HepG2 (cell line): ENCODE measurements around the gene ARHGAP5. TPM values are rescaled to one million over a fixed set of nuclear protein-coding genes. Genes with fewer than 3 reads are reported as not detected.

Experiments used
- ATAC-seq: fragments of 200-7000 bp; cut with Tn5 transposase; 3 replicates; pipeline ENCODE4 v1.9.1; 2020; ENCODE audit warnings: mild to moderate bottlenecking, moderate library complexity
- BruUV-seq: library from RNA; stranded (reverse); fragments of 400-500 nt; replicated peaks from 2 replicates; lab custom pipeline; 2021; lab: Mats Ljungman, UMichigan
- CTCF ChIA-PET: fragments of 300-600 bp; formaldehyde crosslinking; extraction: SDS; loops from one replicate; lab custom pipeline; 2021; ENCODE audit warnings: low total read pairs, inconsistent platforms, low intra/inter-chr PET ratio; lab: Yijun Ruan, JAX
- POLR2A ChIA-PET: fragments of 350-600 bp; sonication (Branson Sonifier 250); formaldehyde crosslinking; loops from one replicate; lab custom pipeline; 2020; ENCODE audit warnings: antibody characterized with exemption, inconsistent platforms; lab: Yijun Ruan, JAX
- DNase-seq: peaks from one replicate; pipeline ENCODE4 v3.0.0-alpha.2; 2015; ENCODE audit warnings: low spot score
- FAIRE-seq: peaks from 3 replicates; lab custom pipeline; 2011; peaks lifted over from hg19 to GRCh38; lab: Jason Lieb, UNC
- H2AFZ ChIP-seq: one replicate; pipeline ENCODE4 v1.6.1; 2011; ENCODE audit warnings: low read length, inconsistent platforms
- H3K27ac ChIP-seq: fragments of 300-600 bp; 3 replicates; pipeline ENCODE4 v1.8.0; 2011; ENCODE audit warnings: mixed run types, mild to moderate bottlenecking, mixed read lengths, low read length, inconsistent platforms; ENCODE audit not compliant: insufficient read depth; ENCODE audit errors: extremely low read length
- H3K27me3 ChIP-seq, 2 experiments: fragments of 200-600 bp in 1 of 2; 2 replicates in 1 of 2; 3 replicates in 1 of 2; pipeline versions ENCODE4 v1.6.0 to v1.8.0; 2011; ENCODE audit warnings: low read length in 2 of 2, mild to moderate bottlenecking in 2 of 2, moderate library complexity in 2 of 2, inconsistent platforms in 1 of 2; ENCODE audit not compliant: insufficient read depth in 2 of 2, control insufficient read depth in 1 of 2
- H3K36me3 ChIP-seq, 2 experiments: fragments of 200-600 bp in 1 of 2; replicated peaks in 1 of 2; 2 replicates in 1 of 2; 3 replicates in 1 of 2; pipeline versions ENCODE4 v1.5.1 to v1.8.0; 2011; ENCODE audit warnings: low read length in 2 of 2, inconsistent platforms in 1 of 2; ENCODE audit not compliant: insufficient read depth in 2 of 2, control insufficient read depth in 1 of 2
- H3K4me1 ChIP-seq: 2 replicates; pipeline ENCODE4 v1.5.1; 2012; ENCODE audit warnings: low read length, inconsistent platforms; ENCODE audit not compliant: insufficient read depth
- H3K4me2 ChIP-seq: 2 replicates; pipeline ENCODE4 v1.6.0; 2011; ENCODE audit warnings: low read depth, low read length, inconsistent platforms
- H3K4me3 ChIP-seq, 3 experiments: fragments of 200-600 bp in 1 of 3; sonication (generic), shearing (Covaris generic) in 1 of 3; replicated peaks in 1 of 3; 2 replicates each; pipeline ENCODE4 v1.5.1; 2011 to 2016; ENCODE audit warnings: low read length in 3 of 3, inconsistent platforms in 2 of 3, low read depth in 2 of 3, mild to moderate bottlenecking in 2 of 3, control low read depth in 1 of 3, mixed read lengths in 1 of 3; ENCODE audit not compliant: insufficient read depth in 1 of 3
- H3K79me2 ChIP-seq: one replicate; pipeline ENCODE4 v1.6.1; 2011; ENCODE audit warnings: low read length, inconsistent platforms; ENCODE audit not compliant: insufficient read depth
- H3K9ac ChIP-seq: 2 replicates; pipeline ENCODE4 v1.6.0; 2011; ENCODE audit warnings: mild to moderate bottlenecking, low read depth, low read length, inconsistent platforms; ENCODE audit not compliant: insufficient read depth
- H3K9me3 ChIP-seq: 2 replicates; pipeline ENCODE4 v1.5.1; 2012; ENCODE audit warnings: mild to moderate bottlenecking, low read length
- H4K20me1 ChIP-seq: 2 replicates; pipeline ENCODE4 v1.6.0; 2011; ENCODE audit warnings: inconsistent platforms, mild to moderate bottlenecking, low read length, moderate library complexity; ENCODE audit not compliant: insufficient read depth
- BATF2 ChIP-seq: sonication (generic); formaldehyde crosslinking; IDR thresholded peaks from 2 replicates; pipeline ENCODE4 v1.8.0; 2022; ENCODE audit warnings: mild to moderate bottlenecking, missing genetic modification reagents, moderate library complexity
- CBX1 ChIP-seq: IDR thresholded peaks from one replicate; pipeline ENCODE4 v1.6.1; 2016; ENCODE audit warnings: antibody characterized with exemption, low read depth
- CEBPB ChIP-seq: IDR thresholded peaks from 2 replicates; pipeline ENCODE4 v1.6.1; 2011; ENCODE audit warnings: low read depth, low read length, improper control_type of control experiment, borderline replicate concordance
- CREB1 ChIP-seq, 2 experiments: fragments of 450-650 bp in 1 of 2; IDR thresholded peaks; 2 replicates each; pipeline ENCODE4 v1.6.1; 2016 to 2017; ENCODE audit warnings: control low read depth in 1 of 2, mild to moderate bottlenecking in 1 of 2, missing compliant biosample characterization in 1 of 2, missing genetic modification characterization in 1 of 2
- NCOA5 ChIP-seq: sonication (generic); formaldehyde crosslinking; IDR thresholded peaks from 2 replicates; pipeline ENCODE4 v1.4.0; 2020; ENCODE audit warnings: missing genetic modification reagents
- POLR2A ChIP-seq, 2 experiments: IDR thresholded peaks; 2 replicates each; pipeline ENCODE4 v1.6.1; 2011; ENCODE audit warnings: low read depth in 2 of 2, low read length in 2 of 2, mild to moderate bottlenecking in 1 of 2, moderate library complexity in 1 of 2; ENCODE audit not compliant: insufficient read depth in 1 of 2
- RXRB ChIP-seq: IDR thresholded peaks from 2 replicates; pipeline ENCODE4 v1.6.1; 2016; ENCODE audit warnings: borderline replicate concordance, missing genetic modification reagents, missing compliant biosample characterization
- SAP130 ChIP-seq: IDR thresholded peaks from 2 replicates; pipeline ENCODE4 v1.6.1; 2016; ENCODE audit warnings: low read depth
- ZMAT5 ChIP-seq: sonication (generic); formaldehyde crosslinking; IDR thresholded peaks from 2 replicates; pipeline ENCODE4 v1.5.0; 2020; ENCODE audit warnings: mild to moderate bottlenecking, low read depth, missing genetic modification reagents, borderline replicate concordance
- ZNF33A ChIP-seq: sonication (generic); formaldehyde crosslinking; IDR thresholded peaks from 2 replicates; pipeline ENCODE4 v1.5.1; 2020; ENCODE audit warnings: missing genetic modification reagents, mild to moderate bottlenecking, moderate library complexity, borderline replicate concordance
- ZNF407 ChIP-seq: sonication (generic); formaldehyde crosslinking; IDR thresholded peaks from one replicate; pipeline ENCODE4 v1.5.1; 2020; ENCODE audit warnings: mild to moderate bottlenecking, missing genetic modification reagents; ENCODE audit errors: not compliant biosample characterization
- WGBS: methylation state at CpG from one replicate; pipeline ENCODE4 v1.1.6; 2017; ENCODE audit warnings: low lambda C conversion rate; 5-methylcytosine and 5-hydroxymethylcytosine counted together
- in situ Hi-C: cut with HindIII; loops from 2 replicates; pipeline ENCODE4 v1.10.0; 2017; ENCODE audit warnings: low pct_unique_long_range_greater_than_20kb; ENCODE audit not compliant: extremely low pct_ligation_motif_present
- intact Hi-C: fragments of 100-400 bp; cut with micrococcal nuclease; formaldehyde crosslinking; loops from one replicate; pipeline ENCODE4 v1.10.0; 2022; ENCODE audit not compliant: unreplicated experiment
- polyA plus RNA-seq, 8 experiments: library from polyadenylated mRNA; depleted of rRNA in 3 of 8; stranded (reverse) in 7 of 8; unstranded in 1 of 8; fragments of >200 nt; fragmentation: Illumina TruSeq in 4 of 8; extraction: Trizol in 4 of 8; gene quantifications; 2 replicates each; pipeline versions ENCODE4 v1.2.1 to v1.2.3, GENCODE V29; 2011 to 2016; ENCODE audit warnings: low read depth in 4 of 8, missing spikeins in 1 of 8, mixed read lengths in 1 of 8; ENCODE audit not compliant: insufficient read depth in 1 of 8
- total RNA-seq, 5 experiments: library from RNA; depleted of rRNA; stranded (reverse); fragments of >200 nt; fragmentation: Illumina TruSeq; extraction: Trizol; gene quantifications; 2 replicates each; pipeline ENCODE4 v1.2.3, GENCODE V29; 2016; ENCODE audit warnings: low read depth in 1 of 5
- TF ChIP-seq, protein P1 (sequence below): IDR thresholded peaks from 2 replicates; pipeline ENCODE4 v1.6.1; 2016; ENCODE audit warnings: low read depth, control low read depth

Gene ARHGAP5
- total and polyA plus RNA-seq, 2 of the 13 experiments (the other 11 are each of a cell fraction or from before 2014, with no cell fraction given): 33.7 to 144 TPM

- no peak for DNase-seq
- Histone ChIP-seq H4K20me1 (no peaks in the 10 kb centered on the region), H3K4me1 (peaks cover 21% of the 10 kb centered on the region), H3K9me3 (no peaks in the 10 kb centered on the region), H3K27ac (peak overlapping the region; percentile 87), H3K9ac (peak overlapping the region; percentile 91), H3K36me3 (no peaks in the 10 kb centered on the region), H3K27me3 (no peaks in the 10 kb centered on the region; a peak in 1 of 5 replicates), H3K79me2 (no peaks in the 10 kb centered on the region), H3K4me3 (peak overlapping the region; percentile 69 to 81 (median 75)), H3K4me2 (peak overlapping the region; percentile 97), H2AFZ (peak overlapping the region; percentile 85)
- in situ Hi-C loops: loop anchor here (5.0 kb wide), 1 partner anchor 123 kb away; the partner anchor contains the start of gene ARHGAP5
- 4% methylated on average over 14 of the region's 14 CpGs for WGBS
- CTCF ChIA-PET: no interaction called here
- intact Hi-C loops: loop anchor here (1.0 to 10.0 kb wide), 7 partner anchors 8 to 1578 kb away; partner anchors contain the start of genes HECTD1, NUBPL and SCFD1
- POLR2A ChIA-PET: interaction anchor here (0.9 to 3.0 kb wide), 3 partner anchors 123 to 780 kb away, joined by 3 to 89 read pairs (median 14); partner anchors contain the start of genes ARHGAP5 and HEATR5A
- no peak for FAIRE-seq
- ATAC-seq: no peak
- no TSS peak for BruUV-seq
- TF ChIP-seq ZNF407 (CRISPR knock-in tag) (no peak), BATF2 (CRISPR knock-in tag) (no peak; the same call in 1 of the 2 replicates), CBX1 (no peak), NCOA5 (CRISPR knock-in tag) (no peak), ZNF33A (CRISPR knock-in tag) (peak; percentile 9; the same call in 1 of the 2 replicates), POLR2A (IDR thresholded peaks at IDR 0.05; ENCODE audit: insufficient read depth in 1 of 2, low read depth in 2 of 2, low read length in 2 of 2) (no peak), SAP130 (CRISPR knock-in tag) (no peak), CEBPB (no peak), CREB1 (IDR thresholded peaks at IDR 0.05) (no peak), CREB1 (CRISPR knock-in tag; IDR thresholded peaks at IDR 0.05) (no peak), RXRB (CRISPR knock-in tag) (no peak), ZMAT5 (CRISPR knock-in tag) (no peak)
- TF ChIP-seq, protein P1, sequence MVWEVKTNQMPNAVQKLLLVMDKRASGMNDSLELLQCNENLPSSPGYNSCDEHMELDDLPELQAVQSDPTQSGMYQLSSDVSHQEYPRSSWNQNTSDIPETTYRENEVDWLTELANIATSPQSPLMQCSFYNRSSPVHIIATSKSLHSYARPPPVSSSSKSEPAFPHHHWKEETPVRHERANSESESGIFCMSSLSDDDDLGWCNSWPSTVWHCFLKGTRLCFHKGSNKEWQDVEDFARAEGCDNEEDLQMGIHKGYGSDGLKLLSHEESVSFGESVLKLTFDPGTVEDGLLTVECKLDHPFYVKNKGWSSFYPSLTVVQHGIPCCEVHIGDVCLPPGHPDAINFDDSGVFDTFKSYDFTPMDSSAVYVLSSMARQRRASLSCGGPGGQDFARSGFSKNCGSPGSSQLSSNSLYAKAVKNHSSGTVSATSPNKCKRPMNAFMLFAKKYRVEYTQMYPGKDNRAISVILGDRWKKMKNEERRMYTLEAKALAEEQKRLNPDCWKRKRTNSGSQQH (CRISPR knock-in tag): no peak
Measured at GRCh38 chr14:32200368-32201192, 123.5 kb downstream of the ARHGAP5 start.
